ENCODE data around the gene CGNL1. TPM values are rescaled to one million over a fixed set of nuclear protein-coding genes. Genes with fewer than 3 reads are reported as not detected.
A peak's percentile ranks its signal among the peaks of the same experiment; 100 is the strongest.

Gene CGNL1
- total RNA-seq, 1 donor from 2014 or later: 26.7 TPM

DNA sequence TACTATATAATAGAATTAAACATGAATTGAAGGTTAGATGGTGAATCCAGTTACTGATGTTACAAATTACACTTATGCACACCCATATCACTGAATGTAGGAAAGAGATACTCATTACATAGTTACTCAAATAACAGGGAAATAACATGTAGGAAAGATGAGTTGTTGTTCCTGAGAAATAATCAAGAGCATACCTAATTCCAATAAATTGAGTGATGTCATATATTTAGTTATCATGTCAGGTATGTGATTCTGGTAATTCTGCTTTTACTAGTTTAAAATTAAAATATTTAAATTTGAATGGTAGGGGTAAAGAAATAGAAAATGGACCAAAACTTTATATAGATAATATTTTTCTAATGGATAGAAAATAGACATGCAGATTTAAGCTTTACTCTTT is 112.8 kb downstream of the CGNL1 start:
- no peak for DNase-seq (ENCODE audit: extremely low read depth, low read depth, low spot score)

DNA sequence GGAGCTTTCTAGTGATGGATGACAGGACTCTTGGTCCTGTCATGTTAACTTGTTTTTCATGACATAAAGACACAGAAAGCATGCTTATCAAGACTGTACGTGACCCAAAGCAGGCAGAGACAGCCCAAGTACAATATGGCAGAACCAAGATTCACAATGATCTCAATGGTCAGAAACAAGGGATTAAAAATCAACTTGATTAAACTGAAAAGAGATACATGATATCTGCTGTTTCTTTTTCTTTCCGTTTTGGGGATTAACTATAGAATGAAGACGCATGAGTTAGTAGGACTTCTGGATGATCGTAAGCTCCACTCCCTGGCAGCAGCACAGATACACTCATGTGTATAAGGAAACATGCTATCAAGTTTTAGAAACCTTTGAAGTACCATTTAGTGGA is 117.0 kb downstream of the CGNL1 start:
- no peak for DNase-seq (ENCODE audit: extremely low read depth, low read depth, low spot score)

- no peak for DNase-seq (ENCODE audit: extremely low read depth, low read depth, low spot score)
Observed at GRCh38 chr15:57494581-57494980, 118.3 kb downstream of the CGNL1 start.

DNA sequence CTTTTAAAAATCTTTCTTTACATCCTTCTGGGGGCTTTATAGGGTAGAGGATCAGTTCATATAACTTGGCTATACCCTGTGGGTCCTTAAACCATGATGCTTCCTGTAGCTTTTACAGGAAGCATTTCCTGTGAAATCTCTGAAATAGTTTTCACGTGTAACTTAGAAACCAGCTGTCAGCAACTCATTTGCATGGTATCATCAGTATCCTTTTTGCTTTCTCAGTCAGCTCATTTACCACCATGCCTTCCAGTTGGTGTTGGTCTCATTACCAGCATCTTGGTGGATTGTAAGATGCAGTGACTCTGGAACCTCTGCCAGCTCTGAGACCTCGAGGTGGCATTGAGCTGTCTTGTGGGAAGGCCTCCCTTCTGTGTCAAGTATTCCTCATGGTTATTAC is 118.7 kb downstream of the CGNL1 start:
- no peak for DNase-seq (ENCODE audit: extremely low read depth, low read depth, low spot score)

DNA sequence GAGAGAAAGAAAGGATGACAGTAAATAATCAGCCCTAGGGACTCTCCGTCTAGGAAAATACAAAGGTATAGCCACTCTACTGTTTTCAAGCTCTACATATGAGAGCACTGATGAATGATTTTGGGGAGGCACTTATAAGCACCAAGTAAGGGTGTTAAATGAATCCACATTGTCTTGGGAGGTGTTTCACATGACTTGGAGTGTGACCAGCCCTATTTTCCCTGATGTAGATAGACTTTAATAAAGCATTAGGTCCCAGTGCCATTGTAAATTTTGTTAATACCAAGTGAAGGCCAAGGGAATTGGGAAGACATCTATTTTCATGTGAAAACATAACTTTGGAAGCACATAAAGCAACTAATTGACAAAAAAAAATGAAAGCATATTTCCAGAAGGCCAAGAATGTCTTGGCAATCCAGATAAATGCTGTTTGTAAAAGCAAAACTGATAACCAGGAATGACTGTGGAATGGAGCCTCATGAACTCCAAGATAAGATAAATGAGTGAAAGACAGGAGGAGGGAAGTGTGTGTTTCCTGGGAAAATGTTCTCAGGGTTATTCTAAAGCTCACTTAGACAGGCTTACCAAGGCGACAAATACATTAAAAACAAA is 119.4 kb downstream of the CGNL1 start:
- no peak for DNase-seq (ENCODE audit: extremely low read depth, low read depth, low spot score)

- DNase-seq (ENCODE audit: extremely low read depth, low read depth, low spot score): no peak
Observed at GRCh38 chr15:57496594-57496945, 120.3 kb downstream of the CGNL1 start.

DNA sequence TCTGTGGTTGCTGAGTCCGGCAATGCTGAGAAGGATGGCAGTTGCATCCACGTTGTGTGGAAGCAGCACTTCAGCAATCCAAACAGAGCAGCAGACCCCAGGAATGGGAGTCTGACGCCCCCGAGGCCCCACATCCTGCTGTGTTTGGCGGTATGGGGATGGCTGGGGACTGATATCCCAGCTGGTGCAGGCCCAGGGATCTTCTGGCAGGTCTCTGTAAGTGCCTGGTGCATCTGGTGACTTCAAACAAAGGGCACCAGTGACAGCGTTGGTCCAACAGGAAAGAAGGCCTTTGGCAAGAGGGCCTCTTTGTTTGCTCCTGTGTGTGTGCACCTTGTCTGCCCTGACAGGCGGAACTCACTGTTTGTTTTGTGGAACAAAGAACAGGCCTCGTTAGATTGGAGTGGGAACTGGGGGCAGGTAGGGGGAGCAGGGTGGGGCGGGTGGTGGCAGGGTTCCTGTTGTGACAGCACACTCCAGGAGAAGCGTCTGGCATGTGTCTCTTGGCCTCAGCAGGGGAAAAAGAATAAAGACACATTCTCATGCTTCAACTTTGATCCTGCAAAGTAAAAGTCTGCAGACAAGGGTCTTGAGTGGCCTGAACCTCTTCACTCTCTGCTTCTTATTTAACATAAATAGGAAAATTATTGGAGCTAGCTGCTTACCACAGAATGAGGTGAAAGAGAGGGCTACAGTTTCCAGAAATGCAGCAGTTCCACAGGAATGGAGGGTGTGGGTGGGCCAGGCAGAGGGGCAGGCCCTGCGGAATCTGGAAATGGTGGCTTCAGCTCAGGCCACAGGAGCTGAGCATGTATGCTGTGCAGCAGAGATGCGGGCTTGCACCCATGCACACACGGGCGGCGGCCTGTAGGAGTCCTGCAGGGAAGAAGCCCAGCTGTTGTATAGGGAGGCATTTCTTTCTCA is 120.9 kb downstream of the CGNL1 start:
- DNase-seq (ENCODE audit: extremely low read depth, low read depth, low spot score): no peak

- DNase-seq (ENCODE audit: extremely low read depth, low read depth, low spot score): no peak
Observed at GRCh38 chr15:57500256-57500655, 124.0 kb downstream of the CGNL1 start.

- DNase-seq (ENCODE audit: extremely low read depth, low read depth, low spot score): no peak
Observed at GRCh38 chr15:57500979-57501576, 124.8 kb downstream of the CGNL1 start.

DNA sequence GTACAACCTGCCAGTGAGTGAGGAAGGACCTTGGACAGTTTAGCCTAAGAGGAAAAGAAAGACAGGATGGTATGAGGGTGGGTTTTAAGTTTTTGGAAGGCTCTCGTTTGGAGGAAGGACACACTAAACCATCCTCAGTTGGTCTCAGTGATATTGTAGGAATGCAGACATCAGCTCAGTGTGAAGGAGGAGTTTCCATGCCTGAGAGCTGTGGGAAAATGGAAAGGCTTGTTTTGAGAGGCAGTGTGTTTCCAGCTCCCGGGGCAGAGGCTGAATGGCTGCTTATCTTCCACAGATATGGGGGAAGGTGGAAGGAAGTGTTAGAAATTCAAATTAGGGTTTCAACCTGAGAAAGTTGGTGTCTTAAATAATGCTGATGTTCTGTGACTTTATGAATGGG is 125.8 kb downstream of the CGNL1 start:
- no peak for DNase-seq (ENCODE audit: extremely low read depth, low read depth, low spot score)

- no peak for DNase-seq (ENCODE audit: extremely low read depth, low read depth, low spot score)
Observed at GRCh38 chr15:57503051-57503702, 126.9 kb downstream of the CGNL1 start.

- no peak for DNase-seq (ENCODE audit: extremely low read depth, low read depth, low spot score)
Observed at GRCh38 chr15:57503911-57504598, 127.8 kb downstream of the CGNL1 start.

DNA sequence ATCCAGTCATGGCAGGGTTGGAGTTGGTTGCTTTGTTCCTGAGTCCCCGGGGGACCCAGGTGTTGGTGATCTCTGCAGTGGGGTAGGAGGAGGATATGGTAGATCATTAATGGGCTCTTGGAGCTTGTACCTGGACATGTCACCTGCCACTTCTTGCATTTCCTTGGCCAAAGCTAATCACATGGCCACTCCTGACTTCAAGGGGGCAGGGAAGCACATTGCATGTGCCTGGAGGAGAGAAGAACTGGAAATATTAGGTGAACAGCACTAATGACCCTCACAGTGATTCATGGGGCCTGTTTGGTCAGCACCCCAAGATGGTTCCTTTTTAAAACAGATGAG is 128.3 kb downstream of the CGNL1 start:
- DNase-seq (ENCODE audit: extremely low read depth, low read depth, low spot score): no peak

GRCh38 chr15:57505056-57505715 is 128.9 kb downstream of the CGNL1 start:
- DNase-seq (ENCODE audit: extremely low read depth, low read depth, low spot score): no peak

GRCh38 chr15:57505949-57506391 is 129.7 kb downstream of the CGNL1 start:
- no peak for DNase-seq (ENCODE audit: extremely low read depth, low read depth, low spot score)

DNA sequence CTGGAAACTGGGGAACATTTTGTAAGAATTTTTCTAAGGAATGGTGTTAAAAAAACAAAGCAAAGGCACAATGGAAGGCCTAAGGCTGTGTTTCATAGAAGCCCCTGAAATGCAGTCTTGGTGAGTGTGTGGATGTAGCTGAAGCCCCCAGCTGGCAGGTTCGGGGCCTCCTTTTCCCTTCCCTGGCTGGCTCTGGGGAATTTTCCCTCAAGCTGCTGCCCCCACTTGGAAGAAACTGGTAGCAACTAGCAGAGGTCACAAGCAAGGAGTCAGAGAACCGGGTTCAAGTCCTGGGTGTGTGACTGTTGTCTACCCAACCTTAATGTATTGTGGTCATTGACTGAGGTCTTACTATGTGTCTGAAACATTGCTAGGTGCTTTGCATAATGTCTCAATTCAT is 130.1 kb downstream of the CGNL1 start:
- no peak for DNase-seq (ENCODE audit: extremely low read depth, low read depth, low spot score)

- no peak for DNase-seq (ENCODE audit: extremely low read depth, low read depth, low spot score)
Observed at GRCh38 chr15:57507111-57507510, 130.8 kb downstream of the CGNL1 start.

GRCh38 chr15:57509126-57509525 is 132.8 kb downstream of the CGNL1 start:
- DNase-seq (ENCODE audit: extremely low read depth, low read depth, low spot score): no peak

- no peak for DNase-seq (ENCODE audit: extremely low read depth, low read depth, low spot score)
Observed at GRCh38 chr15:57509965-57510364, 133.7 kb downstream of the CGNL1 start.

DNA sequence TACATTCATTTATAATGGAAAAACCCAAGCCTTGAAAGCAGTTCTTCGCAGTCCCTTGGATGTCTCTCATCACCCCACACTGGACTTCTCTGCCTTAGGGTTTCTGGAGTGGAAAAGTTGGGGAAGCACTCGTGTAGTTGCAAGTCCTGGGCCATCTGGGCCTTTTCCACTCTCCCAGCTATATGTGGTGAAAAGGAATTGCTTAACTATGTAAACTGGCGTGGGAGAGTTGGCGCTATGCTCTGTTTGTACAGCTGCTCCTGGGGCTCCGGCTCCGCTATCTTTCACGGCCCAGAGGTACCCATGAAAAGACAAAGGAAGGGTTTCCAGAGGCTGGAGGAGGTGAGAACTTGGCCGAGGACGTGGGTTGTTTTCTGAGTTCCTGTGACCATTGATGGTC is 134.3 kb downstream of the CGNL1 start:
- peak; percentile 57 for DNase-seq (ENCODE audit: extremely low read depth, low read depth, low spot score)
